Measurements from ENCODE around the gene PLA2G2E.
"Not testable (repeated sequence)": the region's sequence is repeated elsewhere in the genome, so short reads cannot be mapped to it uniquely, and the experiment has no call there.

The PLA2G2E gene

GRCh38 chr1:19884312-19884711 is 39.1 kb downstream of the PLA2G2E start:
- DNase-seq = no peak

GRCh38 chr1:19882111-19883071 is 41.0 kb downstream of the PLA2G2E start, which contains the start of gene OTUD3:
Gene OTUD3 (plus strand): TSS chr1:19882395. CDS start chr1:19882514, 119 bp downstream.
- peak; percentile 64 to 96 (median 91) for DNase-seq

- not testable (repeated sequence) for DNase-seq
Observed at GRCh38 chr1:19880841-19881240, 42.6 kb downstream of the PLA2G2E start.

GRCh38 chr1:19879661-19880060 is 43.8 kb downstream of the PLA2G2E start:
- DNase-seq = no peak

- no peak for DNase-seq
Observed at GRCh38 chr1:19879227-19879626, 44.2 kb downstream of the PLA2G2E start.

- DNase-seq = no peak
Observed at GRCh38 chr1:19878637-19878985, 44.8 kb downstream of the PLA2G2E start.

GRCh38 chr1:19877821-19878636 is 45.4 kb downstream of the PLA2G2E start:
- peak in 15 of 56 donors; percentile 2 to 66 (median 24) for DNase-seq

- DNase-seq = no peak
Observed at GRCh38 chr1:19877181-19877750, 46.2 kb downstream of the PLA2G2E start.

GRCh38 chr1:19872190-19872589 is 51.2 kb downstream of the PLA2G2E start:
- no peak for DNase-seq
